ENCODE measurements around the gene SLC35E4. TPM values are rescaled to one million over a fixed set of nuclear protein-coding genes. Genes with fewer than 3 reads are reported as not detected.

Gene SLC35E4
- total and polyA plus RNA-seq, 11 donors: 2.4 to 9.8 (median 4.0) TPM

- ATAC-seq (peak; percentile 97 to 100 (median 99)), DNase-seq (peak; percentile 92 to 98 (median 94))
- Histone ChIP-seq H3K27me3 (no peaks in the 10 kb centered on the region), H3K36me3 (peaks cover 0 to 17% (median 8%) of the 10 kb centered on the region in 9 donors), H3K27ac (peak within 1 kb of the TSS in 10 of 12 donors; percentile 9 to 71 (median 53)), H3K4me1 (peaks cover 0 to 19% (median 11%) of the 10 kb centered on the region in 12 donors), H3K4me3 (peak within 1 kb of the TSS; percentile 48 to 87 (median 76)), H3K9me3 (no peaks in the 10 kb centered on the region)
- TF ChIP-seq CTCF (IDR thresholded peaks at IDR 0.05): peak in 10 of 12 donors; percentile 17 to 53 (median 35)
- TF ChIP-seq POLR2A (IDR thresholded peaks at IDR 0.05): peak in 1 of 2 donors; percentile 72
- 1% methylated on average over 58 to 77 of the region's 77 CpGs for WGBS, 4 donors
- intact Hi-C loops (cut with DNase I): loop anchor here in 3 of 10 donors (2.0 kb wide), 1 partner anchor 33 kb away; the partner anchor contains the start of gene SLC35E4 (in 3 of the 3)
Measured at GRCh38 chr22:30667494-30668385, 32.2 kb downstream of the SLC35E4 start, which contains the start of gene DUSP18. Gene DUSP18 (minus strand): TSS chr22:30667875. CDS start chr22:30664003, 3,872 bp downstream.

GRCh38 chr22:30668386-30668710 lies 32.8 kb downstream of the SLC35E4 start:
- H3K36me3 ChIP-seq: peaks cover 0 to 11% (median 4%) of the 10 kb centered on the region in 9 donors
- H3K4me3 ChIP-seq: peak overlapping the region; percentile 48 to 87 (median 76)
- DNase-seq (no peak), ATAC-seq (no peak)
- H3K9me3 ChIP-seq: no peaks in the 10 kb centered on the region
- intact Hi-C loops (cut with DNase I): no loop called here
- peaks cover 0 to 19% (median 11%) of the 10 kb centered on the region in 12 donors for H3K4me1 ChIP-seq
- 23 to 45% (median 30%) methylated on average over 10 of the region's 10 CpGs for WGBS, 4 donors
- no peaks in the 10 kb centered on the region for H3K27me3 ChIP-seq
- TF ChIP-seq POLR2A (IDR thresholded peaks at IDR 0.05) (no peak), CTCF (IDR thresholded peaks at IDR 0.05) (no peak)
- H3K27ac ChIP-seq: peak overlapping the region in 5 of 12 donors; percentile 9 to 71 (median 68)

GRCh38 chr22:30671071-30671470 lies 35.5 kb downstream of the SLC35E4 start:
- no peak for TF ChIP-seq CTCF (IDR thresholded peaks at IDR 0.05)
- TF ChIP-seq POLR2A (IDR thresholded peaks at IDR 0.05): no peak
- no peak overlapping the region for H3K4me3 ChIP-seq
- WGBS, 4 donors: 74 to 81% (median 77%) methylated on average over 3 of the region's 3 CpGs
- H3K27ac ChIP-seq: no peak overlapping the region
- H3K4me1 ChIP-seq: peaks cover 0 to 18% (median 11%) of the 10 kb centered on the region in 12 donors
- H3K9me3 ChIP-seq: no peaks in the 10 kb centered on the region
- DNase-seq: no peak
- H3K27me3 ChIP-seq: peaks cover 0 to 11% (median 0%) of the 10 kb centered on the region in 9 donors
- no peak for ATAC-seq
- no peaks in the 10 kb centered on the region for H3K36me3 ChIP-seq
- intact Hi-C loops (cut with DNase I): loop anchor here in 1 of 10 donors (5.0 kb wide), 1 partner anchor 34 kb away; the partner anchor contains the start of gene SLC35E4

GRCh38 chr22:30673136-30673535 lies 37.6 kb downstream of the SLC35E4 start:
- intact Hi-C loops (cut with DNase I): loop anchor here in 1 of 10 donors (5.0 kb wide), 1 partner anchor 36 kb away; the partner anchor contains the start of gene SLC35E4
- H3K9me3 ChIP-seq: no peaks in the 10 kb centered on the region
- H3K27ac ChIP-seq: no peak overlapping the region
- TF ChIP-seq CTCF (IDR thresholded peaks at IDR 0.05) (no peak), POLR2A (IDR thresholded peaks at IDR 0.05) (no peak)
- ATAC-seq (no peak), DNase-seq (no peak)
- H3K27me3 ChIP-seq: peaks cover 0 to 14% (median 0%) of the 10 kb centered on the region in 9 donors
- no peaks in the 10 kb centered on the region for H3K36me3 ChIP-seq
- 84 to 91% (median 89%) methylated on average over 4 of the region's 4 CpGs for WGBS, 4 donors
- H3K4me3 ChIP-seq: no peak overlapping the region
- H3K4me1 ChIP-seq: peaks cover 0 to 5% (median 4%) of the 10 kb centered on the region in 12 donors
